NOMO-1 treated with DMSO at 0.1 percent for 48 hours (cell line): ENCODE data around the gene NNMT.
A peak's percentile ranks its signal among the peaks of the same experiment; 100 is the strongest.
"Not testable (repeated sequence)": the region's sequence is repeated elsewhere in the genome, so short reads cannot be mapped to it uniquely, and the experiment has no call there.

Source experiments
- DNase-seq: peaks from one replicate; lab custom pipeline; 2025; ENCODE audit not compliant: unreplicated experiment; lab: John Stamatoyannopoulos, UW

NNMT gene

GRCh38 chr11:114307524-114308203 is 11.5 kb downstream of the NNMT start:
- no peak for DNase-seq

GRCh38 chr11:114308689-114309089 is 12.5 kb downstream of the NNMT start:
- DNase-seq: no peak

- DNase-seq: no peak
These were observed 13.3 kb downstream of the NNMT start for GRCh38 chr11:114309517-114309916.

GRCh38 chr11:114310095-114310494 is 13.9 kb downstream of the NNMT start:
- DNase-seq: no peak

GRCh38 chr11:114311946-114312345 is 15.7 kb downstream of the NNMT start:
- no peak for DNase-seq

GRCh38 chr11:114314096-114314495 is 17.9 kb downstream of the NNMT start:
- no peak for DNase-seq

- DNase-seq: no peak
These were observed 19.7 kb downstream of the NNMT start for GRCh38 chr11:114315749-114316368.

GRCh38 chr11:114316980-114317786 is 21.0 kb downstream of the NNMT start:
- DNase-seq: no peak

- DNase-seq: no peak
These were observed 21.6 kb downstream of the NNMT start for GRCh38 chr11:114317787-114318137.

GRCh38 chr11:114318361-114318760 is 22.2 kb downstream of the NNMT start:
- DNase-seq: no peak

GRCh38 chr11:114319716-114320328 is 23.6 kb downstream of the NNMT start:
- no peak for DNase-seq

GRCh38 chr11:114321621-114322257 is 25.5 kb downstream of the NNMT start:
- DNase-seq: no peak

- DNase-seq: no peak
These were observed 26.7 kb downstream of the NNMT start for GRCh38 chr11:114322934-114323333.

- DNase-seq: no peak
These were observed 30.0 kb downstream of the NNMT start for GRCh38 chr11:114326151-114326550.

- DNase-seq: no peak
These were observed 30.6 kb downstream of the NNMT start for GRCh38 chr11:114326776-114327175.

GRCh38 chr11:114330373-114330772 is 34.2 kb downstream of the NNMT start:
- DNase-seq: no peak

GRCh38 chr11:114340311-114341131 is 44.3 kb downstream of the NNMT start:
- peak; percentile 31 for DNase-seq

- not testable (repeated sequence) for DNase-seq
These were observed 45.5 kb downstream of the NNMT start for GRCh38 chr11:114341667-114342066.

- DNase-seq: no peak
These were observed 46.3 kb downstream of the NNMT start for GRCh38 chr11:114342476-114342875.

- no peak for DNase-seq
These were observed 46.8 kb downstream of the NNMT start for GRCh38 chr11:114343020-114343419.
